COLO668 (cell line): ENCODE data around the gene ABCA4.
A peak's percentile ranks its signal among the peaks of the same experiment; 100 is the strongest.

Experiments used
- DNase-seq: peaks from one replicate; lab custom pipeline; 2025; ENCODE audit not compliant: unreplicated experiment; lab: John Stamatoyannopoulos, UW

ABCA4 gene

GRCh38 chr1:94029130-94029993, 91.6 kb downstream of the ABCA4 start:
- no peak for DNase-seq

DNA sequence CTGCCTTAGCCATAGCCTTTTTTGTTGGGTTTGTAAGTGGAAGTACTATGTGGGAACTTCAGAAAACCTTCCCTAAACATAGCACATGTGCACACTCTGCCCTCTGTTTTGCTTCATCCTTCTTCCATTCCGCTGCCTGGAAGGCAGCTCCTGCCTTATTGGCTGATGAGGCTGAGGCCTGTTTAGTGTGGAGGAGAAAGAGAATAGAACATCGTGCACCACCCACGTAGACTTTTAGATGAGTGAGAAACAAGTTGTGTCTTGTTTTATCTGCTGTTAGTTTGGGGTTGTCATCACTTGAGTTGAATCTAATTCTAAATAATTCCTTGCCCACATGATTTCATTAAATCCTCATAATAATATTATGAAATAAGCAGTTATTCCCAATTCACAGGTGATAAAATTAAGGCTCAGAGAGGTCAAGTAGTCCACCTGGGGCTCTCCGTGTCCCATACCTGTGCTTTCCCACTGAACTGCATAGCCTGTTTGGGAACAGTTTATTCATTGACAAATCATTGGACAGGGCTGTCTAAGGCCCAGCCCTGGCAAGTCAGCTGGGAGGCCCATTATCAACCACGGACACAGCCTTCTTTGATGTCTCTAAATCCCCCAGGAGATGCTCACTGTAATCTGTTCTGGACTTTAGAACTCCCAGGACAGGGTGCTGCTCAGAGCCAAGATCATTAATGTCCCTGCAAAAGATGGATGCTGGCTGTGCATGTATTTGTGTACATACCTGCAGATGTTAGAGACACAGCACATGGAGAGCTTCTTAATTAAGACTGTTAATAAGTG, 93.0 kb downstream of the ABCA4 start:
- DNase-seq = no peak

DNA sequence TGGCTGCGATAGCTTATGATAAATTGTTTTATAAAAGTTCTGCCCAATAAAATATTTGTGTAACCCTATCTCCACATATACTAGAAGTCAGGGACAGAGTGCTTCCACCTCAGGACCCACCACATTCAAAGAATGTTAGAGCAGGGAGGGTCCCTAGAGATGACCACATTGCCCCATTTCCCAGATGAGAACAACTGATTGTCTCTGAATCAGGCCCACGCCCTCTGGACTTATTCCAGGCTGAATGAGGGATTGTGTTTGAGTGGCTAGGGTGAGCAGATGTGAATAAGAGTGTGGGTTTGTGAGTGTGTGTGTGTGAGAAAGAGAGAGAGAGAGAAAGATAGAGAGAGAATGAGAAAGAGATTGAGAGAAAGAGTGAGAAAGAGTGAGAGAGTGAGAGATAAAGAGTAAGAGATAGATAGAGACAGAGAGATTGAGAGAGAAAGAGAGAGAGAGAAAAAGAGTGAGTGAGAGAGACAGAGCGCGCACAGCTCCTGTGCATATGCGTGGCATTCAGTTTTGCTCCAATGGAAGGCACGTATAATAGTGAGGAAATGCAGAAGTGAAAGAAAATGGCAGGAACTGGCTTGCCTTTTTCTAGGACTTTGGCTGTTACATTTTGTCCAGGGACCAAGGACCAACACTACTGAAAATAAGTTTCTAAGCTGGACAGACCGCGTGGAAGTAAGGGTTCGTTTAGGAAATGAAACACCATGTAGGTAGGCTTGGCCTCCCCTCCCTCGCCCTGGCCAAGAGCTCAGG, 94.1 kb downstream of the ABCA4 start:
- DNase-seq = no peak

DNA sequence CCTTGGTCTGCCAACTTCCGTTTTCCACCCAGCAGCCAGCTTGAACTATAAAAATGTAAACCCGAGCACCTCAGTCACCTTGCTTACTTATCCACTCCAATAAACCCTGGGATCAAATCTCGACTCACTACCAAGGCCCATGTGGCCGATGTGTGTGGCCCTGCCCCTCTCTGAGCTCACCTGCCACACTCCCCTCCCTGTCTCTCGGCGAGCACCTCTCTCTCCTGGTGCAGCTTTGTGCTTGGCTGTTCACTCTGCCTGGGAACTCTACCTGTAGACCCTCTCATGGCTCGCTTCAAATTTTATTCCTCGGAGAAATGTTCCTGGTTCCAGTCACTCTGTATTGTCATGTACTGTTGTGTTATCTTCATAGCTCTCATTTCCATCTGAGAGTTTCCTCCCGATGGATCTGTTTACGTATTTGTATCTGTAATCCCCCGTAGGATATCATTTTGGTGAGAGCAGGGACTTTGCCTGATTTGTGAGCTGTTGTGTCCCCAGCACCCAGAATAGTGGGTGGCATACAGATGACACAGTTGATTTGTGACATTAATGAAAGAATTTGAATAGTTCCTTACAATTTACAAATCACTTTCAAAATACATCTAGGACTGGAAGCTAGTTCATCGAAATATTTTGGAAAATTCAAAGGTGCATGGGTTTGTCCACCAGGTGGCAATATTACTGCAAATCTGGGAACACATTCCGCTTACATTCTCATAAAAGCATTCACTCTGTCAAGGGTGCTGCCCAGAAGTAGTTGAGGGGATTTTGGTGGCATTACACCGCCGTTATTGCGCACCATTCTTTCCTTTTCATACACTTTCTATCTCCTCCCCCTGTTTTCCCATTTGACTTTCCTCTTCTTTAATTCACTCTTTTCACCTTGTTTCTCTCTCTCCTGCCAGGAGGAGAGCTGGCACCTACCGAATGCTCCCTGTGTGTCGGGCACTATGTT, 95.3 kb downstream of the ABCA4 start:
- DNase-seq = peak; percentile 34

DNA sequence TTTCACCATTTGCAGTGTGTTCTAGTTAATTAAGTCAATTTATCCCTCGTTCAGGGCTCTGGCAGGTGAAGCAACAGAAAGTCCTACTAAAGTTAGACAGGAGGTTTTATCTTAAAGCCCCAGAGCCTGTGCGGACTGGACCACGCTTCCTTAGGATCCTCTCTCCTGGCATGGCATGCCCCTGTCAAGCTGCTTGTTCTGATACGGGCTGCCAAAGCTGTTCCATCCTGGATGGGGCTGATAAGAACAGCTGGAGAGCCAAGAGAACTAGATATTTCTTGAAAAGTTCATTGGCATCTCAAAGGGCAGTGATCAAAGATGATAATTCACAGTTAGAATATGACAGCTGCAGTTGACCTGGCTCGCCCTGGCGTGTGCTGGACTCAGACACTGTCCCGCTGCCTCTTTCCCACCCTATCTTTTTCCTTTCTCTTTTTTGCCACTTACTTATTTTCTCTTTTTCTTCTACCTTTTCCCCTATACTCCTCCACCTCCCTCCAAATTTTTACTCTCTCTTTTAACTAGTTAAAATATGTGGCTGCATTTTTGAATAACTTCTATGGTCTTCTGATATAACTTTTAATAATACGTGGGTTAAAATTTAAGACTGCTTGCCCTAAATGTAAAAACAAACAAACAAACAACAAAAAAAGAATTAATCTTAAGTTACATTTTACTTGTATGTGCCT, 96.7 kb downstream of the ABCA4 start:
- DNase-seq = no peak

- no peak for DNase-seq
Measured at GRCh38 chr1:94022471-94023189, 98.3 kb downstream of the ABCA4 start.

- no peak for DNase-seq
Measured at GRCh38 chr1:94020764-94021579, 100.0 kb downstream of the ABCA4 start.

GRCh38 chr1:94019327-94019726, 101.6 kb downstream of the ABCA4 start:
- DNase-seq = no peak

DNA sequence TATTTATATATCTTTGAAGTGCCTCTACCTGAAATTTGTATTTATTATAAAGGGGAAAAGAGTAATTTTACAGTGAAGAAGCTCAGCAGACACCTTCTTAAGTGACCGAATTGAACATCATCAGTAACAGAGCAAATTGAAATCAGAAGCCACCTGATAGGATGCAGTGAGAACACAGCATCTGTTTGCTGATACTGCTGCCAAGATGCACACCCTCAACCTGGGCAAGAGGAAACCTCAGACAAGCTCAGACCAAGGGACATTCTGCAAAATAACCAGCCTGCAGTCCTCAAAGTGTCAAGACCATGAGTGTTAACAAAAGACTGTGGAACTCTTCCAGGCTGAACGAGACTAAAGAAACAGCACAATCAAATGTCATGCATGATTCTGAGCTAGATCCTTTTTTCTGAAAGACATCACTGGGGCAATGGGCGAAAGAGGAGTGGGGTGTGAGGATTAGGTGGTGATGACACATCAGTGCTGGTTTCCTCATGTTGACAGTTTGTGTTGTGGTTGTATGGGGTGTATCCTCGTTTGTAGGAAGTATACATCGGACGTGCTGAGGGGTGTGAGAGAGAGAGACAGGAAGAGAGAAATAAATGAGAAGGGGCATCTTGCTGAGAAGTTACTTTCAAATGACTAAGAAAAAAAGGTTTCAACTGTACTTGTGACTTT, 103.7 kb downstream of the ABCA4 start:
- no peak for DNase-seq

DNA sequence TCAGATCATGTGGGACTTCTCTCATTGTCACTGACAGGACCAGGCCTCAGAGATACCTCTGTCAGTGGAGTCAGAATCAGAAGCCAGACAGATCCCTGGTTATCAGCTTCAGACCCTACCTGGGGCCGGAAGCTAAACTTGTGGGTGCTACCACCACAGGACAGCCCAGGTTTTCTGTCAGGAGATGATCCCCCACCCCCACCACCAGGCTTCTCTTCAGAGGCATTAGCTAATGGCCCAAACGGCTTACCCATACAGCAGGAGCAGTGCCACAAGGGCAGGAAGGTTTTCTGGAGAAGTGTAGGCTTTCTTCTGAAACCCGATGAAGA, 105.5 kb downstream of the ABCA4 start:
- no peak for DNase-seq

- DNase-seq = no peak
Measured at GRCh38 chr1:94014635-94015488, 106.1 kb downstream of the ABCA4 start.

DNA sequence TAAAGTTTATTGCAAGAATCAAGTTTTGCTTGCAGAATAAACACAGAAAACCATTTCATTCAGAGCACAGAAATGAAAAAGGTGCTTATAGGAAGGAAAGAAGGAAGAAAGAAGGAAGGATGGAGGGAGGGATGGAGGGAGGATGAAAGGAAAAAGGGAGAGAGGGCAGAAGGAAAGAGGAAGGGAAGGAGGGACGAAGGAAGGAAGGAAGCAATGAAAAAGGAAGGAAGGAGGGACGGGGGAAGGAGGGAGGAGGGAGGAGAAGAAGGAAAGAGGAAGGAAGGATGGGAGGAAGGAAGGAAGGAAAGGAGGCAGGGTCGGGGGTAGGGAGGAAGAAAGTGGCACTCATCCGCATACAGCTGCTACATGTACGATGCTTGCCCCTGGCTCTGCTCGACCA, 106.9 kb downstream of the ABCA4 start:
- no peak for DNase-seq

DNA sequence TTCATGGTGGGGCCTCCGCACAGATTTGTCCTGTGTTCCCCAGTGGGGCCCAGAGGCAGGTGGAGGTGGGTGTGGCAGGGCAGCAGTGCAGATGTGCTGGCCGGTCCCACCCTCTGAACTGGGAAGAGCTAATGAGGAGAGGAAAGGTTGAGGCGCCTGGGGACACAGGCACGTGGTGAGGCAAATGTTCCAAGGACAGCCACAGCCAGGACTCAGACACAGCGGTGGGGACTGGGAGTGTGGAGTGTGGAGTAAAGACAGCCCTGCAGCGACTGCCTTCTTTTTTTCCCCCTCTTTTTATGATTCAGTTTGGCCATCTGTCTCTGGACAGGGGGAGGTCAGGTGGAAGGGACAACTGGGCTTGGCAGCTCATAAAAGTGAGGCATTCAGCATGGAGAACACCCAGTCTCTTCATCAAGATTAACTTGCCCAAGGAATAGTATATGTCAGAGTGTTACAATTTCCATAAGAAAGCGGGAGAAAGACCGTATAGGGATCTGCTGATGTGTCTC, 107.5 kb downstream of the ABCA4 start:
- DNase-seq = no peak

- peak; percentile 17 for DNase-seq
Measured at GRCh38 chr1:94012708-94013366, 108.1 kb downstream of the ABCA4 start.

DNA sequence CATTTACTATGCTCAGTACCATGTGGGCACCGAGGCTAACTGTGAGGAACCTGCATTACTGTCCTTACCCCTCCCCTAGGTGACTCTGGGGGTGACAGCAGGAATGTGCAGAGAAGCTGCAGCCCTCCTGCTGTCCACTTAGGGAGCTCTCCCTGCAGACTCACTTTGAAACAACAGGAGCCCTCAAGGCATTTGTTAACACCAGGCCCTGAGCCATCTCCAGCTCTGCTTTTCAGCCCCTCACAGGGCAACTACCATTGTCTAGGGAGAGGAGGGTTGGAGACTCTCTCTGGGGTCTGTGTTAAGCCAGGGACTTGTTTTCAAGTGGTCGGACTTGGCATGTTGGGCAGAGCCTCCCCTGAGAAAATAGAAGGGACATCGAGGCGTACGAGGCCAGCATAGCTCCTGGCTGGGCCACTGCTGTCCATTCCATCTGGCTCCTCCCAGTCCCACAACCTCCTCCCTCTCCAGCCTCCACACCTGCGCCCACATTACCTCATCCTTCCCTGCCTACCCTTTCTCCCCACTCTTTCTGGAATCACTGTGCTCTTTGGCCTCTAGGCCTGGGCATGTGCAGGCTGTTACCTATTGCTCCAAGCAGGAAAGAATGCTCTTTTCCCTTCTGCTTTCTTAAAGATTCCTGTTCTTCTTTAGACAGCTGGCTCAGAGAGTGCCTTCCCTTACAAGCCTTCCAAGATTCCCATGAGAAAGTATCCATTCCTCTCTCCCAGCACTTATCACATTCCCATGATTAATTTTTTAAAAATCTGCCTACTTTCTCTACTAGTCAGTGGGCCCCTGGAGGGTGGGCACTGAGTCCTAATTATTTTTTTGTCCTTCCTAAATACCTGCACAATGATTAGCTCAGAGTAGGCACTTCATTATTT, 109.0 kb downstream of the ABCA4 start:
- no peak for DNase-seq
